ENCODE results near the gene TRIM51.

- TF ChIP-seq CTCF (conservative IDR thresholded peaks at IDR 0.05; ENCODE audit: low read depth, low read length) (no peak), EZH2 (IDR thresholded peaks at IDR 0.05; ENCODE audit: borderline replicate concordance, low read depth, low read length, poor library complexity, severe bottlenecking) (no peak)
Observed at GRCh38 chr11:55852141-55852540, 31.0 kb upstream of the TRIM51 start.
